Immature natural killer cell (primary cell): ENCODE data around the gene UBE2B. TPM values are rescaled to one million over a fixed set of nuclear protein-coding genes. Genes with fewer than 3 reads are reported as not detected.
A peak's percentile ranks its signal among the peaks of the same experiment; 100 is the strongest.
"Not testable (repeated sequence)": the region's sequence is repeated elsewhere in the genome, so short reads cannot be mapped to it uniquely, and the experiment has no call there.

ENCODE experiments used
- DNase-seq, 3 donors: peaks; one replicate each; pipeline ENCODE4 v3.0.0; 2022; ENCODE audit warnings: mixed read lengths in 1 of 3
- H3K27ac Mint-ChIP-seq, 6 donors: one replicate each; pipeline ENCODE4 v1.8.0; 2020; ENCODE audit warnings: mixed read lengths in 6 of 6, mild to moderate bottlenecking in 5 of 6, inconsistent platforms in 4 of 6, moderate library complexity in 3 of 6
- H3K27me3 Mint-ChIP-seq, 3 donors: one replicate each; pipeline ENCODE4 v1.8.0; 2020 to 2021; ENCODE audit warnings: low read depth in 3 of 3, mild to moderate bottlenecking in 3 of 3, mixed read lengths in 3 of 3, moderate library complexity in 3 of 3, inconsistent platforms in 1 of 3
- H3K36me3 Mint-ChIP-seq, 3 donors: one replicate each; pipeline ENCODE4 v1.8.0; 2020; ENCODE audit warnings: mixed read lengths in 3 of 3, inconsistent platforms in 2 of 3, mild to moderate bottlenecking in 2 of 3
- H3K4me1 Mint-ChIP-seq, 2 donors: one replicate each; pipeline ENCODE4 v1.8.0; 2020; ENCODE audit warnings: inconsistent platforms in 2 of 2, mild to moderate bottlenecking in 2 of 2, mixed read lengths in 2 of 2, moderate library complexity in 1 of 2
- H3K4me3 Mint-ChIP-seq, 5 donors: one replicate each; pipeline ENCODE4 v1.8.0; 2020; ENCODE audit warnings: mild to moderate bottlenecking in 5 of 5, mixed read lengths in 5 of 5, inconsistent platforms in 3 of 5, moderate library complexity in 3 of 5
- H3K9me3 Mint-ChIP-seq, 6 donors: one replicate each; pipeline ENCODE4 v1.8.0; 2020; ENCODE audit warnings: mild to moderate bottlenecking in 6 of 6, mixed read lengths in 6 of 6, inconsistent platforms in 4 of 6, moderate library complexity in 3 of 6
- polyA plus RNA-seq, 3 donors: library from polyadenylated mRNA; unstranded; fragments of 300-500 nt; fragmentation: Illumina TruSeq; gene quantifications; one replicate each; pipeline ENCODE4 v1.2.3, GENCODE V29; 2021

UBE2B gene
- polyA plus RNA-seq, 3 donors from 2014 or later, result 44.0 to 82.8 (median 72.8) TPM

DNA sequence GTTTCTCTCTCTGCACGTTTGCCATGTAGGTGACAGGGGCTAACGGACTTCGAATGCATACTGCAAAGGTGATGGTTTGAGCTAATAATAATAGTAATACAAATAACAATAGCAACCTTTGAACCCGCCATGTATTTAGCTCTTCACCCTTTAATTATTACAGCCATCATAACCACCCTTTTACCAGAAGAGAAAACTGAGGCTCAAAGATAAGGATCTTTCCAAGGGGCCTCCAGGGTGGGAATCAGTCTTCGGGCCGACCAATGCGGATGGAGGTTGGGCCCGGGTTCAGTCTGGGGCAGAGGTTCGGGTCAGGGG is 39.8 kb downstream of the UBE2B start:
- Mint-ChIP-seq H3K4me1 (peaks cover 35 to 37% of the 10 kb centered on the region in 2 donors), H3K36me3 (no peaks in the 10 kb centered on the region), H3K27ac (peak overlapping the region; percentile 82 to 91 (median 88)), H3K9me3 (no peaks in the 10 kb centered on the region), H3K4me3 (peak overlapping the region; percentile 87 to 93 (median 90)), H3K27me3 (peaks cover 0 to 3% (median 0%) of the 10 kb centered on the region in 3 donors)
- no peak for DNase-seq

DNA sequence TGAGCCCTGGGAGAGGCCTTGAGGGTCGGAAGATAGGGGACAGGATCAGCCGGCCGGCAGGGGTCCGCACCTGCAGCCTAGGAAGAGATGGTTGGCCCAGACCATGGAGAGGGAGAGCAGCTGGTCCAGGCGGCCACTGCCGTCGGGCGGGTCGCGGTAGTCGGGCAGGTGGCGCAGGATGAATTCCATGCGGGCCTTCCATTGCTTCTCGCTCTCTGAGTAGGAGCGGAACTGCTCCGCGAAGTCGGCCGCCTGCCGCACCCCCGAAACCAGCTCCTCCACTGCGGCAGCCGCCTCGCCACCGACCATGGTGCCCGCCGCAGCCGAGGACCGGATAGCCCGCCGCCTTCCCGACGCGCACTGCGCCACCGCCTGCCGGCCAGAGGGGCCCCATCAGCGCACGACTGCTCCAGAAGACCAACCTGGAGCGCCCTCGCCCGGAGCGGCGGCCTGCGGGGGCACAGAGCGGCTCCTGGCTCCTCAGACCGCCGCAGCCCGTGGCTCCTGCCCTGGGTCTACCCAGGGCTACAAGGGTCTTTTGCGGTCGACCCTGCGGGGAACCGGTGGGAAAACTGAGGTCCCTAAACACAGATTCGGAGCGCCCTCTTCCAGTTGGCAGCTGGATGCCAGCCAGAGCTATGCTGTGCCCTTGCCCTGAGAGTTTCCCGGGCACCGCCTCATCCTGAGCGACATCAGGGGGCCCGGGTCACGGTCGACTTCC is 40.3 kb downstream of the UBE2B start, which contains the start of gene CDKN2AIPNL:
CDKN2AIPNL (minus strand) TSS at position 336 of the 721 bp plus-strand sequence; CDS start at position 309, 27 bp downstream.
- Mint-ChIP-seq H3K4me1 (peaks cover 35 to 37% of the 10 kb centered on the region in 2 donors), H3K36me3 (no peaks in the 10 kb centered on the region), H3K9me3 (no peaks in the 10 kb centered on the region), H3K4me3 (peak within 1 kb of the TSS; percentile 87 to 93 (median 90)), H3K27me3 (peaks cover 0 to 3% (median 2%) of the 10 kb centered on the region in 3 donors), H3K27ac (peak within 1 kb of the TSS; percentile 82 to 91 (median 88))
- peak; percentile 88 to 91 (median 88) for DNase-seq

DNA sequence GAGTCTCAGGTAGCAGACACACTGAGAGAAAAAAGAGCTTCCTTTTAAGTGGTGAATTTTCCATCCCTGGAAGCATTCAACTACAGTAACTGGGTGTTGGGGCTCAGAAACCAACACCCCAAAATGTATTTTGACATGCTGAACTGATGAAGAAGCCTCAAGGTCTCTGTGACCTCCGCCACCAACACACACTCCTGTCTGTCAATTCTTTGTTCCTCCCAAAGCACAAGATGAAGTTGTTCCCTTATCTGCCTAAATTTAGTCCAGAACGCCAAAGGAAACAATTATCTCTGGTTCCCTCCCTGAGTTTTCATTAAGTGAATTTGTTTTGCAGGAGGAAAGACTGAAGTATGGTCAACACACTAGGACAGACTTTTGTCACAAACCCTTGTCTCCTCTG is 41.7 kb downstream of the UBE2B start:
- peak overlapping the region in 2 of 6 donors; percentile 69 to 90 for H3K27ac Mint-ChIP-seq
- peaks cover 34 to 37% of the 10 kb centered on the region in 2 donors for H3K4me1 Mint-ChIP-seq
- no peak for DNase-seq
- peak overlapping the region in 4 of 5 donors; percentile 18 to 90 (median 62) for H3K4me3 Mint-ChIP-seq
- peaks cover 3 to 5% (median 4%) of the 10 kb centered on the region in 3 donors for H3K27me3 Mint-ChIP-seq
- no peaks in the 10 kb centered on the region for H3K36me3 Mint-ChIP-seq
- H3K9me3 Mint-ChIP-seq, result no peaks in the 10 kb centered on the region

DNA sequence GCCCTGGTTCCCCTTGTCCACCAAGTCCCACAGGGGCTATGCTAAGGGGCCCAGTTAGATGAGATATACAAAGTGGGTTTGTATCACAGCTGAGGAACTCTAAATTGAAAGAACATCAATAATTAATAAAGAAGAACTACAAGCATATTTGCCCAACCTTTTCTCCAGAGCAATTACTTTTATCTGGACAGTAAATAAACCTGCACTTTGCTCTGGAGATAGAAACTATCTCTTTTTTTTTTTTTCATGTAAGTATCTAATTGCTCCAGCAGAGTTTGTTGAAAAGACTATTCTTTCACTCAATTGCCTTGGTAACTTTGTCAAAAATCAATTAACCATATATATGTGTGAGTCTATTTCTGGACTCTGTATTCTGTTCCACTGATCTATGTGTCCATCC is 46.3 kb downstream of the UBE2B start:
- no peaks in the 10 kb centered on the region for H3K36me3 Mint-ChIP-seq
- H3K27ac Mint-ChIP-seq, result no peak overlapping the region
- DNase-seq, result no peak
- no peak overlapping the region for H3K4me3 Mint-ChIP-seq
- no peaks in the 10 kb centered on the region for H3K9me3 Mint-ChIP-seq
- peaks cover 3 to 4% (median 3%) of the 10 kb centered on the region in 3 donors for H3K27me3 Mint-ChIP-seq
- H3K4me1 Mint-ChIP-seq, result no peaks in the 10 kb centered on the region

DNA sequence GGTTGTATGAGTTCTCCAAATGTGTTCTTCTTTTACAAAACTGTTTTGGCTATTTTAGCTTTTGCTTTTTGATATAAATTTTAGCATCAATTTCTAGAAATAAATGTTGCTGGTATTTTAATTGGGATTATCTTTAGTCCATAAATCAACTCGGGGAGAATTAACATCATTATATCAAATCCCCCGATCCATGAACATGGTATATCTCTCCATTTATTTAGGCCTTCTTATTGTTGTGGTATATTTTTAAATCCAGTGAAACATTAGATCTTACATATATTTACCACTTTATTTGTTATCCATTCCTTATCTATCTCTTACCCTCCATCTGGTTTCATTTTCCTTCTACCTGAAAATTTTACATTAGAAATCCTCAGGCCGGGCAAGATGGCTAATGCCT is 47.6 kb downstream of the UBE2B start:
- Mint-ChIP-seq H3K9me3 (no peaks in the 10 kb centered on the region), H3K27ac (no peak overlapping the region), H3K4me3 (no peak overlapping the region), H3K4me1 (no peaks in the 10 kb centered on the region), H3K36me3 (no peaks in the 10 kb centered on the region), H3K27me3 (peaks cover 3 to 4% (median 4%) of the 10 kb centered on the region in 3 donors)
- no peak for DNase-seq

DNA sequence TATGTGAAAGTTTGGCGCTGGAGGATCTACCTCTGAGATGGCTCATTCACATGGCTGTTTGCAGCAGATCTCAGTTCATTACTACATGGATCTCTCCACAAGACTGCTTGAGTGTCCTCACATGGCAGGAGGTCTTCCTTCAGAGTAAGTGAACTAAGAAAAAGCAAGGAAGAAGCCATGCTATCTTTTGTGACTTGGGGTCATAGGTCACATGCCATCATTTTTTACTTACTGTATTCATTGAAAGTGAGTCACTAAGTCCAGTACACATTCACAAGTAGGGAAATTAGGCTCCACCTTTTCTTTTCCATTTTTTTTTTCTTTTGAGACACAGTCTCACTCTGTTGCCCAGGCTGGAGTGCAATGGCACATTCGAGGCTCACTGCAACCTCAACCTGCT is 49.0 kb downstream of the UBE2B start:
- no peaks in the 10 kb centered on the region for H3K4me1 Mint-ChIP-seq

DNA sequence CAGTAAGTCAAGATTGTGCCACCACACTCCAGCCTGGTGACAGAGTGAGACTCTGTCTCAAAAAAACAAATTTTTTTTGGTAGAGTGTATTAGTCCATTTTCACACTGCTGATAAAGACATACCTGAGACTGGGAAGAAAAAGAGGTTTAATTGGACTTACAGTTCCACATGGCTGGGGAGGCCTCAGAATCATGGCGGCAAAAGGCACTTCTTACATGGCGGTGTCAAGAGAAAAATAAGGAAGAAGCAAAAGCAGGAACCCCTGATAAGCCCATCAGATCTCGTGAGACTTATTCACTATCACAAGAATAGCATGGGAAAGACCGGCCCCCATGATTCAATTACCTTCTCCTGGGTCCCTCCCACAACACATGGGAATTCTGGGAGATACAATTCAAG is 49.7 kb downstream of the UBE2B start:
- H3K4me1 Mint-ChIP-seq, H3K36me3 Mint-ChIP-seq: not testable (repeated sequence)

More for the DNA sequence above, 49.0 kb downstream of the UBE2B start:
- DNase-seq, result no peak
- no peaks in the 10 kb centered on the region for H3K9me3 Mint-ChIP-seq
- H3K36me3 Mint-ChIP-seq, result no peaks in the 10 kb centered on the region
- peaks cover 3 to 4% (median 4%) of the 10 kb centered on the region in 3 donors for H3K27me3 Mint-ChIP-seq
- no peak overlapping the region for H3K27ac Mint-ChIP-seq
- H3K4me3 Mint-ChIP-seq, result no peak overlapping the region

DNA sequence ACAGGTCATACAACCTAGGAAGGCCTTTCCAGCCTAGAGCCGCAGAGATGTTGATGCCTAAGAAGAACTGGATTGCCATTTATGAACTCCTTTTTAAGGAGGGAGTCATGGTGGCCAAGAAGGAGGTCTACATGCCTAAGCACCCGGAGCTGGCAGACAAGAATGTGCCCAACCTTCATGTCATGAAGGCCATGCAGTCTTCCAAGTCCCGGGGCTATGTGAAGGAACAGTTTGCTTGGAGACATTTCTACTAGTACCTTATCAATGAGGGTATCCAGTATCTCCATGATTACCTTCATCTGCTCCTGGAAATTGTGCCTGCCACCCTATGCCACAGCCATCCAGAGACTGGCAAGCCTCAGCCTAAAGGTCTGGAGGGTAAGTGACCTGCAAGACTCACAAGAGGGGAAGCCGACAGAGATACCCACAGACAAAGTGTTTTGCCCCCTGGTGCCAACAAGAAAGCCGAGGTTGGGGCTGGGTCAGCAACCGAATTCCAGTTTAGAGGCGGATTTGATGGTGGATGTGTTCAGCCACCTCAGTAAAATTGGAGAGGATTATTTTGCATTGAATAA is 51.5 kb downstream of the UBE2B start:
- H3K4me1 Mint-ChIP-seq, result no peaks in the 10 kb centered on the region
- no peak overlapping the region for H3K4me3 Mint-ChIP-seq
- DNase-seq, result no peak
- H3K27ac Mint-ChIP-seq, result no peak overlapping the region
- H3K27me3 Mint-ChIP-seq, result peaks cover 2 to 5% (median 2%) of the 10 kb centered on the region in 3 donors
- no peaks in the 10 kb centered on the region for H3K9me3 Mint-ChIP-seq
- no peaks in the 10 kb centered on the region for H3K36me3 Mint-ChIP-seq

More for the DNA sequence above, 49.7 kb downstream of the UBE2B start:
- H3K27ac Mint-ChIP-seq, H3K4me3 Mint-ChIP-seq, H3K9me3 Mint-ChIP-seq, DNase-seq, H3K27me3 Mint-ChIP-seq: not testable (repeated sequence)

DNA sequence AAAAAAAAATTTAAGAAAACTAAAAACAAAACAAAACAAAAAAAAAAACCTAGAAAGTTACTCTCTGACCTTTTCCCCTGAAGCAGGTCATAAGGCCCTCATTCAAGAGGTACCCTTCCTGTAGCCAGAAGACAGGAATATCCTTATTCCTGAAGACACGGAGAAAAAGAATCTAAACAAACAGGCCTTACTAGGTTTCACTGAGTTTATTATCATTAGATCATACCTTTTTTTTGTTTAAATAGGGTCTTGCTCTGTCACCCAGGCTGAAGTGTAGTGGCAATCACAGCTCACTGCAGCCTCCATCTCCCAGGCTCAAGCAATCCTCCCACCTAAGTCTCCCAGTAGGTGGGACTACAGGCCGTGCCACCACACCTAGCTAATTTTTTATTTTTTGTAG is 52.0 kb downstream of the UBE2B start:
- Mint-ChIP-seq H3K4me1 (no peaks in the 10 kb centered on the region), H3K27me3 (peaks cover 0 to 5% (median 2%) of the 10 kb centered on the region in 3 donors), H3K9me3 (no peaks in the 10 kb centered on the region), H3K36me3 (no peaks in the 10 kb centered on the region), H3K4me3 (no peak overlapping the region), H3K27ac (no peak overlapping the region)
- no peak for DNase-seq

DNA sequence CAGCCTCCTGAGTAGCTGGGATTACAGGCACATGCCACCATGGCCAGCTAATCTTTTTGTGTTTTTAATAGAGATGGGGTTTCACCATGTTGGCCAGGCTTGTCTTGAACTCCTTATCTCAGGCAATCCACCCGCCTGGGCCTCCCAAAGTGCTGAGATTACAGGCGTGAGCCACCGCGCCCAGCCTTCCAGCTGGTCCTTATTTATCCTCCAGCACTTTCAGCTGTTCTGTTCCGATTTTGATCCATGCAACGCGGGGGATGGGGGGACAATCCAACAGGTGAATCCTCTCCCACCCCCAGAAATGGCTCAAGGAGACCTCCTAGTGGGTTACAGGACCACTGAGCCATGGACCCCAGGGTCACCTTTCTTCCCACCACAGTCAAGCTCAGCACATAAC is 55.0 kb downstream of the UBE2B start:
- H3K27ac Mint-ChIP-seq, result no peak overlapping the region

DNA sequence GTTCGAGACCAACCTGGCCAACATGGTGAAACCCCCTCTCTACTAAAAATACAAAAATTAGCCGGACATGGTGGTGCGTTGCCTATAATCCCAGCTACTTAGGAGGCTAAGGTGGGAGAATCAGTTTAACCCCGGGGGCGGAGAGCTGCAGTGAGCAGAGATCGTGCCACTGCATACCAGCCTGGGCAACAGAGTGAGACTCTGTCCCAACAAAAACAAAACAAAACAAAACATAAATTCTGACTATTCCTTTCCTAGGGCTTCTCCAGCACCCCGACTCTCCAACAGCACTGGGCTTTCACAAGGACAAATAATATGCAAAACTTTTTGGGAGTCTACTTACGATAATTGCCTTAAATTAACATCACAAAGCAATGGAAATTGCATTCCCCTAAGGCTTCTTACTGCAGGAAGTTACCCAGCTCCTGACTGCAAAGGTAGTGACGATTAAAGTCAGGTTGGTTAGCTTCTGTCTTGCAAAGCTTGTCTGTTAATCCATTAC is 56.2 kb downstream of the UBE2B start:
- H3K4me3 Mint-ChIP-seq, result no peak overlapping the region
- H3K27ac Mint-ChIP-seq, result no peak overlapping the region
- H3K36me3 Mint-ChIP-seq, result no peaks in the 10 kb centered on the region
- DNase-seq, result no peak
- no peaks in the 10 kb centered on the region for H3K4me1 Mint-ChIP-seq
- peaks cover 2 to 5% (median 2%) of the 10 kb centered on the region in 3 donors for H3K27me3 Mint-ChIP-seq
- H3K9me3 Mint-ChIP-seq, result no peaks in the 10 kb centered on the region

More for the DNA sequence above, 55.0 kb downstream of the UBE2B start:
- peaks cover 2 to 5% (median 2%) of the 10 kb centered on the region in 3 donors for H3K27me3 Mint-ChIP-seq
- DNase-seq, result no peak
- H3K4me1 Mint-ChIP-seq, result no peaks in the 10 kb centered on the region
- H3K9me3 Mint-ChIP-seq, result no peaks in the 10 kb centered on the region
- H3K4me3 Mint-ChIP-seq, result no peak overlapping the region
- H3K36me3 Mint-ChIP-seq, result no peaks in the 10 kb centered on the region

DNA sequence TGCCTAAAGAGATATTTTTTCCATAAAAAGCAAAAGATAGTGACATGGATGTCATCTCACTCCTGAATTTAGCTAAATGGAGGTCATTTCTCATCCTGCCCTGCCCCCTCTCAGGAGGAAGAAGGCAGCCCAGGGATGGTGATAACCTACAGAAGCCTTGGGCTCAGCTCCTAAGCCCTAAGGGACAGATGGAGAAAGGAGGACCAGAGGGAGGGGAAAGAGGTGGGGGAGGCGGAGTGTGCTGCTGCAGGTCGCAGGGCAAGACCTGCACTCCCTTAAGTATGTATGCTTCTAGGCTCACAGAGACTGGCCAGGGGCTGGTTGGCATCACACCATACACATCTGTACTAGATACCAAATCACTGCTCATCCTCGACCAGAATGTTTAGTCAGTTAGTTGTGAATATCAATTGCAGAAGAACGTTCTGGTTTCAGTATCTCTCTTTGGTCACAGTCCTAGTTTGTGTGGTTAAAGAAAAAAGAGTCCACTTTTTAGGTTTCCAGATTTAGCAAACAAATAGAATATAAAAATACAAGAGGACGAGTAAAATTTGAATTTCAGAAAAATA is 58.7 kb downstream of the UBE2B start:
- peaks cover 0 to 5% (median 2%) of the 10 kb centered on the region in 3 donors for H3K27me3 Mint-ChIP-seq
- DNase-seq, result no peak
- no peak overlapping the region for H3K27ac Mint-ChIP-seq
- no peaks in the 10 kb centered on the region for H3K36me3 Mint-ChIP-seq
- H3K4me1 Mint-ChIP-seq, result no peaks in the 10 kb centered on the region
- no peaks in the 10 kb centered on the region for H3K9me3 Mint-ChIP-seq
- H3K4me3 Mint-ChIP-seq, result no peak overlapping the region

DNA sequence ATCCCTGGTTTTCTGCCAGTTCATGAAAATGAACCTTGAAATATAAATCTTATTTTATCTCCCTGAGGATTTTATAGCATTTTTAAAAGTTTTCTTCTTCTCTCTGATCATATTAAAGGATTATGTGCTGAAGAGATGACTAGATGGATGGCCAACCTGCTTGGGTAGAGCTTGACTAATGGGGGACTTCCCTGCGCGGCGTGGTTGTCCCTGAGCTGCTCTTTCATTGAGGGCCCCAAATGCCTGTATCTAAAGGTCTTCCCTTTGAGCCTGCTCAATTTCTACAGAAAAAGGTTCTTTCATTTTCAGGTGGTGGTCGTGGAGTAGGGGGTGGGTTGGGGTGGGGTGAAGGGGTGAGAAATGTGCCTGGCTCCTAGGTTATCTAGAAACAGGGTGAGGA is 60.8 kb downstream of the UBE2B start:
- H3K4me3 Mint-ChIP-seq, result no peak overlapping the region
- H3K4me1 Mint-ChIP-seq, result peaks cover 13 to 16% of the 10 kb centered on the region in 2 donors
- H3K27me3 Mint-ChIP-seq, result peaks cover 2 to 6% (median 2%) of the 10 kb centered on the region in 3 donors
- no peak overlapping the region for H3K27ac Mint-ChIP-seq
- no peak for DNase-seq
- no peaks in the 10 kb centered on the region for H3K9me3 Mint-ChIP-seq
- no peaks in the 10 kb centered on the region for H3K36me3 Mint-ChIP-seq

DNA sequence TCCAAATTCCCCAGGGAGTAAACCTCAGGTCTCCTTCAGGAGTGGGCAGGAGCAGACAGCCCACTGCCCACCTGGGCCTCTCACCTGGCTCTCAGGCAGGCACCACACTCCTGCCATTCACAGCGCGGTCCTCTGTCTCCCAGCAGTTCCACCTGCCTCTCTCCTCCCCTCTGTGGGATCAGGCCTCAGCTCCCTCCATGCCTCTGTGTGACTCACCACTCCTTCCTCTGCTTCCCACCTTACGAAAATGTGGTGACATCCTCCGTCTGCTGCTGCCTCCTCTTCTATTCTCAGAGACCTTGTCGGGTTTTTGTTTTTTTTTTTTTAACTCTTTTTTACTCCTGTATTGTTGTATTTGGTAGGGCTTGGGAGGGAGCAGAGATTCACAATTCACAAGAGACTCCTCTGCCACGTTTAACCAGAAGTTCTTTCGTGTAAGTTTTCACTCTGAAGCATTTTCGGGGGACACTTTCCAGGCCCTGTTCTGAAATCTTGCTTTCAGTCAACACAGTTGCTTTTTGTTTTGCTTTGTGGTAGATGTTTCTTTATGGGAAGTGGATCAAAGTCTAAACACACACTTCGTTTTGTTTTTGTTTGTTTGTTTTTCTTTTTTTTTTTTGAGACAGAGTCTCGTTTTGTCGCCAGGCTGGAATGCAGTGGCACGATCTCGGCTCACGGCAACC is 61.4 kb downstream of the UBE2B start:
- Mint-ChIP-seq H3K4me1 (peaks cover 14 to 18% of the 10 kb centered on the region in 2 donors), H3K36me3 (no peaks in the 10 kb centered on the region), H3K27me3 (peaks cover 1 to 2% (median 2%) of the 10 kb centered on the region in 3 donors), H3K9me3 (no peaks in the 10 kb centered on the region), H3K4me3 (no peak overlapping the region), H3K27ac (no peak overlapping the region)
- DNase-seq, result no peak
